Keratinocyte (primary cell): ENCODE data around the gene TNFAIP2. TPM values are rescaled to one million over a fixed set of nuclear protein-coding genes. Genes with fewer than 3 reads are reported as not detected.

Experiments
- DNase-seq: peaks from one replicate; pipeline ENCODE4 v3.0.0-alpha.2; 2011; ENCODE audit warnings: low read depth, missing footprints, low spot score
- FAIRE-seq: peaks from 2 replicates; lab custom pipeline; 2011; peaks lifted over from hg19 to GRCh38; lab: Jason Lieb, UNC
- H2AFZ ChIP-seq: 2 replicates; pipeline ENCODE4 v1.6.0; 2012; ENCODE audit warnings: low read length, control low read depth, inconsistent platforms; ENCODE audit not compliant: control insufficient read depth
- H3K27ac ChIP-seq: 2 replicates; pipeline ENCODE4 v1.5.1; 2011; ENCODE audit warnings: low read length; ENCODE audit not compliant: control insufficient read depth, insufficient read depth
- H3K27me3 ChIP-seq: 3 replicates; pipeline ENCODE4 v1.6.0; 2011; ENCODE audit warnings: low read length; ENCODE audit not compliant: control insufficient read depth, insufficient read depth; ENCODE audit errors: extremely low read depth
- H3K36me3 ChIP-seq, 2 experiments: 2 replicates in 1 of 2; 3 replicates in 1 of 2; pipeline ENCODE4 v1.5.1; 2011; ENCODE audit warnings: low read length in 2 of 2, mild to moderate bottlenecking in 1 of 2; ENCODE audit not compliant: control insufficient read depth in 2 of 2, insufficient read depth in 2 of 2; ENCODE audit errors: extremely low read depth in 1 of 2
- H3K4me1 ChIP-seq: 3 replicates; pipeline ENCODE4 v1.5.1; 2011; ENCODE audit warnings: low read length; ENCODE audit not compliant: control insufficient read depth, insufficient read depth; ENCODE audit errors: extremely low read depth
- H3K4me2 ChIP-seq: 3 replicates; pipeline ENCODE4 v1.6.0; 2011; ENCODE audit warnings: low read depth, low read length; ENCODE audit not compliant: control insufficient read depth, insufficient read depth; ENCODE audit errors: extremely low read depth
- H3K4me3 ChIP-seq, 3 experiments: fragments of 200-600 bp in 1 of 3; sonication (generic) in 1 of 3; 2 replicates in 2 of 3; 3 replicates in 1 of 3; pipeline ENCODE4 v1.5.1; 2011 to 2016; ENCODE audit warnings: low read length in 3 of 3, mild to moderate bottlenecking in 3 of 3, control low read depth in 2 of 3, inconsistent platforms in 1 of 3, low read depth in 1 of 3, mixed read lengths in 1 of 3, mixed run types in 1 of 3, moderate library complexity in 1 of 3; ENCODE audit not compliant: control insufficient read depth in 2 of 3, insufficient read depth in 2 of 3; ENCODE audit errors: extremely low read depth in 1 of 3
- H3K79me2 ChIP-seq: 2 replicates; pipeline ENCODE4 v1.6.0; 2012; ENCODE audit warnings: low read length; ENCODE audit not compliant: control insufficient read depth, insufficient read depth
- H3K9ac ChIP-seq: 3 replicates; pipeline ENCODE4 v1.6.0; 2011; ENCODE audit warnings: low read length; ENCODE audit not compliant: control insufficient read depth, insufficient read depth; ENCODE audit errors: extremely low read depth
- H3K9me1 ChIP-seq: 3 replicates; pipeline ENCODE4 v1.6.0; 2011; ENCODE audit warnings: low read length; ENCODE audit not compliant: control insufficient read depth, insufficient read depth; ENCODE audit errors: extremely low read depth
- H3K9me3 ChIP-seq: 2 replicates; pipeline ENCODE4 v1.5.1; 2012; ENCODE audit warnings: low read depth, low read length; ENCODE audit not compliant: control insufficient read depth
- H4K20me1 ChIP-seq: 3 replicates; pipeline ENCODE4 v1.6.0; 2011; ENCODE audit warnings: low read length; ENCODE audit not compliant: control insufficient read depth, insufficient read depth; ENCODE audit errors: extremely low read depth
- EZH2 ChIP-seq: IDR thresholded peaks from one replicate; pipeline ENCODE4 v1.6.1; 2012; ENCODE audit warnings: inconsistent platforms, mild to moderate bottlenecking, low read length, moderate library complexity
- dilution Hi-C: fragments of 300-500 bp; cut with MboI; formaldehyde crosslinking; loops from one replicate; pipeline ENCODE4 v1.7.0; 2020; ENCODE audit warnings: low sequenced_read_pairs; ENCODE audit not compliant: extremely low pct_ligation_motif_present
- polyA plus RNA-seq, 5 experiments: library from polyadenylated mRNA; depleted of rRNA in 3 of 5; stranded (reverse) in 3 of 5; stranded (forward) in 1 of 5; unstranded in 1 of 5; fragments of >200 nt; gene quantifications; 1 replicate in 1 of 5; 2 replicates in 3 of 5; 3 replicates in 1 of 5; pipeline versions ENCODE4 v1.2.1 to v1.2.3, GENCODE V29; 2011 to 2012; ENCODE audit warnings: missing spikeins in 2 of 5, low read depth in 1 of 5, low replicate concordance in 1 of 5
- TF ChIP-seq, protein P1 (sequence below), 3 experiments: IDR thresholded peaks in 1 of 3; conservative IDR thresholded peaks in 1 of 3; optimal IDR thresholded peaks in 1 of 3; 2 replicates in 2 of 3; 3 replicates in 1 of 3; pipeline versions ENCODE3 to v1.5.1; 2011; ENCODE audit warnings: low read length in 3 of 3, mild to moderate bottlenecking in 3 of 3, moderate library complexity in 2 of 3, control low read depth in 1 of 3, inconsistent platforms in 1 of 3; ENCODE audit not compliant: insufficient read depth in 2 of 3; ENCODE audit errors: extremely low read depth in 1 of 3

Gene TNFAIP2
- polyA plus RNA-seq, 1 donor (not counting 4 experiments of a cell fraction or from before 2014, with no cell fraction given): 0.71 TPM

DNA sequence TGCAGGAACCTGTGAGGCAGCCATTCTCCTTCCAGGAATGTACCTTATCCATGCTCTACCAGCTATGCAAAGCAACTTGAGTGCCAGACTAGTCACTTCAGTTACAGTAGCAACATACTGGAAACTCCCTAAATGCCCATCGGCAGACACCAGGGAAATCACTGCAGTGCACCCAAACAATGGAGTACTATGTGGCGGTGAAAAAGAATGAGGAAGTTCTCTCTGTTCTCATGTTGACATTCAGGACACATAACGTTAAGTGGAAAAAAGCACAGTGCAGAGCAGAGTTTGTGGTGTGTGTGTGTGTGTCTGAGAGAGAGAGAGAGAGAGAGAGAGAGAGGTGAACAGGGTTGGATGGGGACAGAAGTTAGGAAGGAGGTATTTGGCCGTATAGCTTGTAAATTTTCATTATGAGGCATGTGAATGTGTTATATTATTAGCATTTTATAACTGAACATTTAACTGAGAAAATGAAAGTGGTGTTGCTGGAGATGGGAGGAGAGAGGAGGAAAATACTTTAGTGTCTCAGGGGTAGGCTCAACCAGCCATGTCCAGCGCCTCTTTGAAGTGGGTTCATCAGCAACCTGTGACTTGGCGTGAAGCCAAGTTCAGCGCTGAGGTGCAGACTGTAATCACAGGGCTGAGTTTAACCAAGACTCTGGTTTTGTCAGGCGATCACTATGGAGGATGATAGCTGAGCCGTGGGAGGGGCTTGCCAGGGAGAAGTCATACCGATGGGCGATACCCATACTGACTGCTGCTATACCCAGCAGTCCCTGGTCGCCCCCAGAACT is 17.3 kb downstream of the TNFAIP2 start:
- no peak overlapping the region for H2AFZ ChIP-seq
- TF ChIP-seq, protein P1, sequence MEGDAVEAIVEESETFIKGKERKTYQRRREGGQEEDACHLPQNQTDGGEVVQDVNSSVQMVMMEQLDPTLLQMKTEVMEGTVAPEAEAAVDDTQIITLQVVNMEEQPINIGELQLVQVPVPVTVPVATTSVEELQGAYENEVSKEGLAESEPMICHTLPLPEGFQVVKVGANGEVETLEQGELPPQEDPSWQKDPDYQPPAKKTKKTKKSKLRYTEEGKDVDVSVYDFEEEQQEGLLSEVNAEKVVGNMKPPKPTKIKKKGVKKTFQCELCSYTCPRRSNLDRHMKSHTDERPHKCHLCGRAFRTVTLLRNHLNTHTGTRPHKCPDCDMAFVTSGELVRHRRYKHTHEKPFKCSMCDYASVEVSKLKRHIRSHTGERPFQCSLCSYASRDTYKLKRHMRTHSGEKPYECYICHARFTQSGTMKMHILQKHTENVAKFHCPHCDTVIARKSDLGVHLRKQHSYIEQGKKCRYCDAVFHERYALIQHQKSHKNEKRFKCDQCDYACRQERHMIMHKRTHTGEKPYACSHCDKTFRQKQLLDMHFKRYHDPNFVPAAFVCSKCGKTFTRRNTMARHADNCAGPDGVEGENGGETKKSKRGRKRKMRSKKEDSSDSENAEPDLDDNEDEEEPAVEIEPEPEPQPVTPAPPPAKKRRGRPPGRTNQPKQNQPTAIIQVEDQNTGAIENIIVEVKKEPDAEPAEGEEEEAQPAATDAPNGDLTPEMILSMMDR (optimal IDR thresholded peaks at IDR 0.05 in 1 of 3, IDR thresholded peaks at IDR 0.05 in 1 of 3, conservative IDR thresholded peaks at IDR 0.05 in 1 of 3; ENCODE audit: extremely low read depth in 1 of 3, insufficient read depth in 2 of 3, low read length in 3 of 3): no peak
- TF ChIP-seq EZH2: no peak
- H4K20me1 ChIP-seq: no peaks in the 10 kb centered on the region
- H3K27ac ChIP-seq: no peak overlapping the region
- H3K9me3 ChIP-seq: no peaks in the 10 kb centered on the region
- no peak for DNase-seq
- H3K4me2 ChIP-seq: no peak overlapping the region
- H3K9ac ChIP-seq: no peak overlapping the region
- H3K36me3 ChIP-seq: no peaks in the 10 kb centered on the region
- FAIRE-seq: no peak
- no peak overlapping the region for H3K4me3 ChIP-seq
- peaks cover 8% of the 10 kb centered on the region for H3K4me1 ChIP-seq
- H3K79me2 ChIP-seq: no peaks in the 10 kb centered on the region
- no peaks in the 10 kb centered on the region for H3K9me1 ChIP-seq
- H3K27me3 ChIP-seq: peaks cover 35% of the 10 kb centered on the region
- dilution Hi-C loops: no loop called here

DNA sequence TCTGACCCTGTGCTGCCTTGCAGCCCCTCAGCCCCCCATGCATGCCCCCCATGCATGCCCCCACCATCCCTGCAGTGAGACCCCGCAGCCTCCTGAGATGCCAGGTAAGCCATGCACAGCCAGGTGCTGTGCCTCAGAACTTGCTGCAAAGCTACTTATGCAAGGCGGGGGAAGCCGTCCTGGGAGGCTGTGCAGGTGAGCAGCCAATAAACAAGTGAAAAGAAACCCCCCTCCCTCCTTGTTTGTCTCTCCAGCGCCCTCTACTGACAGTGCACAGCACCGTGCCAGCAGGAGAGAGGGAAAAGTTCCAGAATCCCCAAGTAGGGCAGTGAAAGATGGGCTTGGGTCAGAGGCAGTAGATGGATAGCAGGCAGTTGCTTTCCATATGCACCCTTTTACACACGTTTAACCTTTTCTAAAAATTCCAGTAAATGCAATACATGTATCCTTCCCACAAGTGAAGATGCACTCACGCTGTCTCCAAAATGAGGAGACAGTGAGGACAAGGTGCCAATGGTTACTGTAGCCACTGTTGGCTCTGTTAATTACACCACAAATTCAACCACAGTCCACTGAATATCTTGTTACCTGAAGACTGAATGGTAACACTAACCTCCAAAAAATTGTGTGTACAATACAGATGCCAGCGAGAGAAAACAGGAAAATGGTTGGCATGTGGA is 18.0 kb downstream of the TNFAIP2 start:
- H3K9me3 ChIP-seq: no peaks in the 10 kb centered on the region
- H3K27ac ChIP-seq: no peak overlapping the region
- no peak overlapping the region for H2AFZ ChIP-seq
- H4K20me1 ChIP-seq: no peaks in the 10 kb centered on the region
- no peaks in the 10 kb centered on the region for H3K79me2 ChIP-seq
- dilution Hi-C loops: no loop called here
- H3K27me3 ChIP-seq: peaks cover 35% of the 10 kb centered on the region
- no peaks in the 10 kb centered on the region for H3K9me1 ChIP-seq
- no peaks in the 10 kb centered on the region for H3K36me3 ChIP-seq
- no peak overlapping the region for H3K4me2 ChIP-seq
- no peak overlapping the region for H3K9ac ChIP-seq
- TF ChIP-seq, protein P1 (optimal IDR thresholded peaks at IDR 0.05 in 1 of 3, IDR thresholded peaks at IDR 0.05 in 1 of 3, conservative IDR thresholded peaks at IDR 0.05 in 1 of 3; ENCODE audit: extremely low read depth in 1 of 3, insufficient read depth in 2 of 3, low read length in 3 of 3): peak; percentile 70 to 75 (median 74)
- TF ChIP-seq EZH2: no peak
- peaks cover 8% of the 10 kb centered on the region for H3K4me1 ChIP-seq
- FAIRE-seq: no peak
- DNase-seq: no peak
- H3K4me3 ChIP-seq: no peak overlapping the region
